ENCODE data around the gene CXCR4.

The CXCR4 gene

GRCh38 chr2:136126421-136126926 is 8.5 kb upstream of the CXCR4 start:
- peaks cover 92% of the 10 kb centered on the region for H3K4me1 Mint-ChIP-seq (ENCODE audit: low read depth)
- no peaks in the 10 kb centered on the region for H3K36me3 Mint-ChIP-seq (ENCODE audit: low read depth)
- H3K27me3 Mint-ChIP-seq, result peaks cover 4% of the 10 kb centered on the region
- no peak overlapping the region for H3K4me3 Mint-ChIP-seq
- H3K27ac Mint-ChIP-seq, result peak overlapping the region; percentile 9
- no peak for DNase-seq
- H3K9me3 Mint-ChIP-seq, result no peaks in the 10 kb centered on the region

GRCh38 chr2:136126021-136126420 is 8.1 kb upstream of the CXCR4 start:
- DNase-seq, result no peak
- Mint-ChIP-seq H3K27me3 (peaks cover 4% of the 10 kb centered on the region), H3K4me3 (no peak overlapping the region), H3K36me3 (ENCODE audit: low read depth) (no peaks in the 10 kb centered on the region), H3K27ac (no peak overlapping the region), H3K9me3 (no peaks in the 10 kb centered on the region), H3K4me1 (ENCODE audit: low read depth) (peaks cover 96% of the 10 kb centered on the region)

GRCh38 chr2:136125236-136125635 is 7.3 kb upstream of the CXCR4 start:
- Mint-ChIP-seq H3K4me3 (peak overlapping the region; percentile 31), H3K27ac (no peak overlapping the region)

GRCh38 chr2:136124805-136125204 is 6.9 kb upstream of the CXCR4 start:
- H3K27ac Mint-ChIP-seq, result peak overlapping the region; percentile 6
- peak overlapping the region; percentile 31 for H3K4me3 Mint-ChIP-seq
- no peaks in the 10 kb centered on the region for H3K36me3 Mint-ChIP-seq (ENCODE audit: low read depth)
- H3K4me1 Mint-ChIP-seq (ENCODE audit: low read depth), result peaks cover 96% of the 10 kb centered on the region
- H3K27me3 Mint-ChIP-seq, result peaks cover 4% of the 10 kb centered on the region
- H3K9me3 Mint-ChIP-seq, result no peaks in the 10 kb centered on the region
- no peak for DNase-seq

More at GRCh38 chr2:136125236-136125635, 7.3 kb upstream of the CXCR4 start:
- Mint-ChIP-seq H3K4me1 (ENCODE audit: low read depth) (peaks cover 96% of the 10 kb centered on the region), H3K9me3 (no peaks in the 10 kb centered on the region), H3K36me3 (ENCODE audit: low read depth) (no peaks in the 10 kb centered on the region), H3K27me3 (peaks cover 4% of the 10 kb centered on the region)
- no peak for DNase-seq

GRCh38 chr2:136122661-136123060 is 4.7 kb upstream of the CXCR4 start:
- peaks cover 4% of the 10 kb centered on the region for H3K27me3 Mint-ChIP-seq
- peaks cover 90% of the 10 kb centered on the region for H3K4me1 Mint-ChIP-seq (ENCODE audit: low read depth)
- no peaks in the 10 kb centered on the region for H3K9me3 Mint-ChIP-seq
- peaks cover 5% of the 10 kb centered on the region for H3K36me3 Mint-ChIP-seq (ENCODE audit: low read depth)
- H3K4me3 Mint-ChIP-seq, result no peak overlapping the region
- no peak for DNase-seq
- H3K27ac Mint-ChIP-seq, result no peak overlapping the region

GRCh38 chr2:136121204-136121910 is 3.4 kb upstream of the CXCR4 start:
- Mint-ChIP-seq H3K27me3 (peaks cover under 1% of the 10 kb centered on the region), H3K36me3 (ENCODE audit: low read depth) (peaks cover 12% of the 10 kb centered on the region), H3K4me1 (ENCODE audit: low read depth) (peaks cover 81% of the 10 kb centered on the region), H3K9me3 (no peaks in the 10 kb centered on the region), H3K4me3 (no peak overlapping the region), H3K27ac (no peak overlapping the region)
- DNase-seq, result no peak

- no peaks in the 10 kb centered on the region for H3K9me3 Mint-ChIP-seq
Measured at GRCh38 chr2:136119717-136120675, 2.0 kb upstream of the CXCR4 start.

GRCh38 chr2:136118819-136119716 is 1.1 kb upstream of the CXCR4 start:
- H3K27ac Mint-ChIP-seq, result peak overlapping the region; percentile 91
- no peaks in the 10 kb centered on the region for H3K27me3 Mint-ChIP-seq
- peak overlapping the region; percentile 93 for H3K4me3 Mint-ChIP-seq
- peaks cover 76% of the 10 kb centered on the region for H3K4me1 Mint-ChIP-seq (ENCODE audit: low read depth)
- no peaks in the 10 kb centered on the region for H3K9me3 Mint-ChIP-seq
- H3K36me3 Mint-ChIP-seq (ENCODE audit: low read depth), result peaks cover 35% of the 10 kb centered on the region
- DNase-seq, result peak; percentile 80

More at GRCh38 chr2:136119717-136120675, 2.0 kb upstream of the CXCR4 start:
- DNase-seq, result no peak
- Mint-ChIP-seq H3K27me3 (no peaks in the 10 kb centered on the region), H3K36me3 (ENCODE audit: low read depth) (peaks cover 25% of the 10 kb centered on the region), H3K4me3 (peak overlapping the region; percentile 93), H3K4me1 (ENCODE audit: low read depth) (peaks cover 79% of the 10 kb centered on the region), H3K27ac (peak overlapping the region; percentile 91)

- Mint-ChIP-seq H3K27me3 (no peaks in the 10 kb centered on the region), H3K27ac (peak overlapping the region; percentile 91), H3K4me3 (peak overlapping the region; percentile 93), H3K4me1 (ENCODE audit: low read depth) (peaks cover 78% of the 10 kb centered on the region), H3K36me3 (ENCODE audit: low read depth) (peaks cover 51% of the 10 kb centered on the region), H3K9me3 (no peaks in the 10 kb centered on the region)
- peak; percentile 78 for DNase-seq
Measured at GRCh38 chr2:136117391-136117841, 533 bp downstream of the CXCR4 start.

GRCh38 chr2:136116813-136117390 is 1.0 kb downstream of the CXCR4 start:
- DNase-seq, result peak; percentile 71
- Mint-ChIP-seq H3K9me3 (no peaks in the 10 kb centered on the region), H3K27me3 (no peaks in the 10 kb centered on the region), H3K36me3 (ENCODE audit: low read depth) (peaks cover 51% of the 10 kb centered on the region), H3K4me1 (ENCODE audit: low read depth) (peaks cover 76% of the 10 kb centered on the region), H3K4me3 (peak overlapping the region; percentile 93), H3K27ac (peak overlapping the region; percentile 91)

- no peaks in the 10 kb centered on the region for H3K27me3 Mint-ChIP-seq
- peak overlapping the region; percentile 93 for H3K4me3 Mint-ChIP-seq
- H3K4me1 Mint-ChIP-seq (ENCODE audit: low read depth), result peaks cover 70% of the 10 kb centered on the region
- no peaks in the 10 kb centered on the region for H3K9me3 Mint-ChIP-seq
- H3K36me3 Mint-ChIP-seq (ENCODE audit: low read depth), result peaks cover 51% of the 10 kb centered on the region
- peak overlapping the region; percentile 70 for H3K27ac Mint-ChIP-seq
- peak; percentile 60 for DNase-seq
Measured at GRCh38 chr2:136116151-136116812, 1.7 kb downstream of the CXCR4 start.

- Mint-ChIP-seq H3K27ac (peak overlapping the region; percentile 50), H3K4me3 (peak overlapping the region; percentile 93), H3K27me3 (no peaks in the 10 kb centered on the region), H3K4me1 (ENCODE audit: low read depth) (peaks cover 63% of the 10 kb centered on the region), H3K9me3 (no peaks in the 10 kb centered on the region), H3K36me3 (ENCODE audit: low read depth) (peaks cover 51% of the 10 kb centered on the region)
- no peak for DNase-seq
Measured at GRCh38 chr2:136115183-136115761, 2.7 kb downstream of the CXCR4 start.

- Mint-ChIP-seq H3K9me3 (no peaks in the 10 kb centered on the region), H3K27me3 (no peaks in the 10 kb centered on the region), H3K4me1 (ENCODE audit: low read depth) (peaks cover 55% of the 10 kb centered on the region), H3K4me3 (peak overlapping the region; percentile 2), H3K36me3 (ENCODE audit: low read depth) (peaks cover 51% of the 10 kb centered on the region), H3K27ac (peak overlapping the region; percentile 8)
- no peak for DNase-seq
Measured at GRCh38 chr2:136114382-136114781, 3.6 kb downstream of the CXCR4 start.
